GM21515 (cell line): ENCODE data around the gene CD180.

Experiments used
- ATAC-seq: cut with Tn5 transposase; IDR thresholded peaks from one replicate; pipeline ENCODE4 v1.9.1; 2021; ENCODE audit not compliant: unreplicated experiment

The CD180 gene

DNA sequence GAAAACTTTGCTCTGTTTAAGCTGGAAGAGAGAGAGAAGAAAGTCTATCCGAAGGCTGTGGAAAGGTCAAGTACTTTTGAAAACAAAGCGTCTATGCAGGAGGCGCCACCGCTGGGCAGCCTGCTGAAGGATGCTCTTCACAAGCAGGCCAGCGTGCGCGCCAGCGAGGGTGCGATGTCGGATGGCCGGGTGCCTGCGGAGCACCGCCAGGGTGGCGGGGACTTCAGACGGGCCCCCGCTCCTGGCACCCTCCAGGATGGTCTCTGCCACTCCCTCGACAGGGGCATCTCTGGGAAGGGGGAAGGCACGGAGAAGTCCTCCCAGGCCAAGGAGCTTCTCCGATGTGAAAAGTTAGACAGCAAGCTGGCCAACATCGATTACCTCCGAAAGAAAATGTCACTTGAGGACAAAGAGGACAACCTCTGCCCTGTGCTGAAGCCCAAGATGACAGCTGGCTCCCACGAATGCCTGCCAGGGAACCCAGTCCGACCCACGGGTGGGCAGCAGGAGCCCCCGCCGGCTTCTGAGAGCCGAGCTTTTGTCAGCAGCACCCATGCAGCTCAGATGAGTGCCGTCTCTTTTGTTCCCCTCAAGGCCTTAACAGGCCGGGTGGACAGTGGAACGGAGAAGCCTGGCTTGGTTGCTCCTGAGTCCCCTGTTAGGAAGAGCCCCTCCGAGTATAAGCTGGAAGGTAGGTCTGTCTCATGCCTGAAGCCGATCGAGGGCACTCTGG, 32.6 kb downstream of the CD180 start:
- ATAC-seq, result no peak

DNA sequence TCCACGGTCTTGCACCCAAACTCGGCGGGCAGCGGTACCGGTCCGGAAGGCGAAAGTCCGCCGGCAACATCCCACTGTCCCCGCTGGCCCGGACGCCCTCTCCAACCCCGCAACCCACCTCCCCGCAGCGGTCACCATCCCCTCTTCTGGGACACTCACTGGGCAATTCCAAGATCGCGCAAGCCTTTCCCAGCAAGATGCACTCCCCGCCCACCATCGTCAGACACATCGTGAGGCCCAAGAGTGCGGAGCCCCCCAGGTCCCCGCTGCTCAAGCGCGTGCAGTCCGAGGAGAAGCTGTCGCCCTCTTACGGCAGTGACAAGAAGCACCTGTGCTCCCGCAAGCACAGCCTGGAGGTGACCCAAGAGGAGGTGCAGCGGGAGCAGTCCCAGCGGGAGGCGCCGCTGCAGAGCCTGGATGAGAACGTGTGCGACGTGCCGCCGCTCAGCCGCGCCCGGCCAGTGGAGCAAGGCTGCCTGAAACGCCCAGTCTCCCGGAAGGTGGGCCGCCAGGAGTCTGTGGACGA, 33.3 kb downstream of the CD180 start:
- ATAC-seq, result no peak

DNA sequence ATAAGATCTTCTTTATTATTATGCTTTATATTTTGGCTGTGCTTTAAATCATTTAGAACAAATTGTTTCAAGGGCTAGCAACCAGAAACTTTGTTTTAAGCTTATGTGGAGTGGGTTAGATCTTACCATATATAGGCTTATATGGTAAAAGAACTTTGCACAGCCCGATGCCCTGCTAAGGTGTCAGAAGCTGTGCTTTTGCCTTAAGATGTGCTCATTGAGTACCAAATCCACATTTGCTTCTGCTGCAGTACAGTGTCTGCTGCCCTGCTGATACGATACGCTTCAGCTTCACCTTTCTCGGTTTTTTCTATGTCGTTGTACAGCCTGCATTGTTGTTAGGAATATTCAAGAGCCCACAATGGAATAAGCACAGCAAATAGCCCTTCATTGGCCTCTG, 34.8 kb downstream of the CD180 start:
- ATAC-seq, result no peak

DNA sequence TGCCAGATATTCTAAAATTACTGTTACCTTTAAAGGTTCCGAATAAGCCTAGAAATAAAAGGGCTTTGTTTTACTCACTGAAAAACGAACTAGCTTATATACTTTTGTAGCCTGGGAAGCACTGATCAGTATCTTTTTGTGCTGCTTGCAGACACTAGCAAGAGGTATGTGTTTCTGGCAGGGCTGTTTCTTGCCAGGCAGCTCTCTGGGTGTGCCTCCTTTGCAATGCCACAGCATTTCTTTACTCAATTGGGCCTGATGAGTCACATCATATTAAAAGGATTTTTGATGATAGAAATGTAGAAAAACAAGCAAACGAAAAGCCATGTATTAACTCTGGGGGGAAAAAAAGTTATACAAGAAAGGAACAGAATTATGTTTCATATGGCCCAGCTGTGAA, 35.6 kb downstream of the CD180 start:
- ATAC-seq, result no peak

DNA sequence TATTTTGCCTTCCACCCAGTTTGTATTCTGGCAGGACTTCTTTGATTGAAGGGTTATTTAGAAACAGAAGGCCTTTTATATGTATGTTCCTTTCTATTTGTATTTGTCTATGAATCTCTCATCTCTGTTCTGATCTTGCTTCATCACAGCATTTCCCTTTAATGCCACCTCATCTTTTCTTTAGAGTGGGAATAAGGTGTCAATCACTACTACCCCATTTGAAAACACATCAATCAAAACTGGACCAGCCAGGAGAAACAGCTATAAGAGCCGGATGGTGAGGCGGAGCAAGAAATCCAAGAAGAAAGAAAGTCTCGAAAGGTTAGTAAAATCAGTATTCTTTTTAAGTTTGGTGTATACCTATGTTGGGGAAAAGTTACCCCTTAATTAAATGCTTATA, 36.3 kb downstream of the CD180 start:
- ATAC-seq, result no peak

DNA sequence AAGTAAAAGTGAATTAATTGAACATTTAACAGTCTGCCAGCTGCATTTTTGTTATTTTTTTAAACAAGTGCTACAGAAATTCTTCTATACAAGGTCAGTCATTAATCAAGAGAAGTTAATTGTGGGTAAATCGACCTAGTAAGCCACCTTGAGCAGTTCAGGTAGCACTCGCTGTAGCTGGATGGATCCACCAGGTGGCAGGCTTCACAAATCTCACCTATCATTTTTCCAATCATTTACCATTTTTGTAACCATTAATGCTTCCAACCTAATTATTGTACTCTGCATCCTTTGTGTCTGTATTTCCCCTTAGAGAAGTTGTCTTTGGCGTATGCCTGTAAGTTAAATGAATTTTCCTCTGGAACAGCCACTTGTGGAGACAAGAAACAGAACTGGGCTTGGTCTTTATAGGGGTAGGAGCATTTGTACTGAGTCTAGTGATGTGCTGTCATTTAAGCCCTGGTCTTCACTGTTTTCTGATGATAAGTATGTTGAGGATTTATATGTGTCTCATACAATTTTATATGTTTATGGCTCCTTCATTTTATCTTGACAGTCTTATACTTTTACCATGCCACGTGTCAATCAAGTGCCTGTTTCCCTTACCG, 39.5 kb downstream of the CD180 start:
- ATAC-seq, result no peak

DNA sequence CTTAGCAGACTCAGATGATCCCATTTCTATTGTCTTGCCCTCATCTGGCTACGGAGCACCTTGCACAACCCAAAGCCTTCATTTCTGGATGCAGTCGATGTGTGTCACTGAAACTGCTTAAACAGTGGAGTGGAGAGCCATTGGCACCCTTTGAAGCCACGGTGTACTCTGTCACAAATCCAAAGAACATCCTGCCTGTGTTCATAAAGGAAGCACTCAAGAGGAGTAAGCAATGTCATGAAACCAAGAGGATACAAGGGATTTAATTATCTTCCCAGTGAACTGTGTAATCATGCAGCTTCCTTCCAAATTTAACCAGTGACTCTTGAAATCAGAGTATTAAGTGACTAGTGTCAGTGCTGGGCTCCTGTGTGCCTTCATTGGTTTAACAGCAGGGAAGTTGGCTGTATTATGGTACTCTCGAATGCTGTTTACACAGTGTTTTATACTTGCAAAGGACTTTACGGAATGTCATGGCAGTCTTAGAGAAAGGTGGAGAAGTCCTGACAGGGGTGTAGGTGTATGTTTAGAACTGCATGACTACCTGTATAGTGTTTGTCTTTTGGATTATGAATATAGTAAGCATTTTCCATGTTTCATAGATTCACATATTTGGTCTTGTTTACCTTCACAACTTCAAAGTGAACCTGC, 41.9 kb downstream of the CD180 start:
- ATAC-seq, result no peak

DNA sequence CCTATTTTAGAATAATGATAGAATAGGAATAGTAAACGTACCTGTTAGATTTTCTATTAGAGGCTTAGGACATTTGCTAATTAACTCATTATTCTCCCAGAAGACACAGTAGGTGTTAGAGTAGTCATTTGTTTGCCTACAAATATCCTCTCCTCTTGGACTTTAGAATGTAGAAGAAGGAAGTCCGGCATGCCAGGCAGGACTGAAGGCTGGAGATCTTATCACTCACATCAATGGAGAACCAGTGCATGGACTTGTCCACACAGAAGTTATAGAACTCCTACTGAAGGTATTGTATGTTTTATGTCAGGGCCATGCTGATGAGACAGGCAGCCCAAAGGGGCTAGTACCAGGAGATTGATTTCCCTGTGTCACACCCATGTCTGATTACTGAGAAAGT, 43.3 kb downstream of the CD180 start:
- no peak for ATAC-seq

DNA sequence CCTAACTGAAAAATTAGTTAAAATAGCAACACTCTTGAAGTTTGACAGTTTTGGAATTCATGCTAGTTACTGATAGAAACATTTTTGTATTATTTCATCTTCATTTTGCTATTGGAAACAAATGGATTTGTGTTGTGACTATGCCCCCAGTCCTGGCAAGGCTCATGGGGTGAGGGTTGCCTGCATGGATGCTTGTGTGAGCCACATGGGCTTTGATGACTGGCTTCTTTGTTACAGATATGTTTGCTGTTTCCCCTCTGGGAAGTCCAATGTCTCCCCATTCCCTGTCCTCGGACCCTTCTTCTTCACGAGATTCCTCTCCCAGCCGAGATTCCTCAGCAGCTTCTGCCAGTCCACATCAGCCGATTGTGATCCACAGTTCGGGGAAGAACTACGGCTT, 44.2 kb downstream of the CD180 start:
- no peak for ATAC-seq

DNA sequence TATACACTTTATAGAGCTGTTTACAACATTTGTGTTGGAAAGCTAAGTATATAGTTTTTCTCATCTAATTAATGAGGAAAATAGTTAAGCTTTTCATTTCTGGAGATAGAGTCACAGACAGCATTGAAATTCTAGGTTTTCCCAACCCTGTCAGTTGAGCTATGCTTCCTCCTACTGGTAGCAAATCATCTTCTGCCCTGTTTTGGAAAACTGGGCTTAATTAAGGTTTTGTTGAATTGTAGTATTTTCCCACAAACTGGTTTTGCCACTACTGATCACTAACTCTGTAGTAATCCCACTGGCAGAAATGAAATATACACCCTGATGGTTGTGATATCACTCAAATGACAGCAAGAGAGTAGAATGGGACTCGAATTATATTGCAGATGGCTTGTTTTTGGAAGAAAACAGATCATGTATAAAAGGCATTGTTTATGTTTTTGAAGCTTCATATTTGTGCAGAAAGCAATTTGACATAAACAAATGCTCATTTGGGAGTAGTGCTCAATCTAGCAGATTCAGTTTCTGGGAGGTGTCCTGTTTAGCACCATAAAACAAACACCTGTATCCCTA, 46.6 kb downstream of the CD180 start:
- ATAC-seq, result no peak

DNA sequence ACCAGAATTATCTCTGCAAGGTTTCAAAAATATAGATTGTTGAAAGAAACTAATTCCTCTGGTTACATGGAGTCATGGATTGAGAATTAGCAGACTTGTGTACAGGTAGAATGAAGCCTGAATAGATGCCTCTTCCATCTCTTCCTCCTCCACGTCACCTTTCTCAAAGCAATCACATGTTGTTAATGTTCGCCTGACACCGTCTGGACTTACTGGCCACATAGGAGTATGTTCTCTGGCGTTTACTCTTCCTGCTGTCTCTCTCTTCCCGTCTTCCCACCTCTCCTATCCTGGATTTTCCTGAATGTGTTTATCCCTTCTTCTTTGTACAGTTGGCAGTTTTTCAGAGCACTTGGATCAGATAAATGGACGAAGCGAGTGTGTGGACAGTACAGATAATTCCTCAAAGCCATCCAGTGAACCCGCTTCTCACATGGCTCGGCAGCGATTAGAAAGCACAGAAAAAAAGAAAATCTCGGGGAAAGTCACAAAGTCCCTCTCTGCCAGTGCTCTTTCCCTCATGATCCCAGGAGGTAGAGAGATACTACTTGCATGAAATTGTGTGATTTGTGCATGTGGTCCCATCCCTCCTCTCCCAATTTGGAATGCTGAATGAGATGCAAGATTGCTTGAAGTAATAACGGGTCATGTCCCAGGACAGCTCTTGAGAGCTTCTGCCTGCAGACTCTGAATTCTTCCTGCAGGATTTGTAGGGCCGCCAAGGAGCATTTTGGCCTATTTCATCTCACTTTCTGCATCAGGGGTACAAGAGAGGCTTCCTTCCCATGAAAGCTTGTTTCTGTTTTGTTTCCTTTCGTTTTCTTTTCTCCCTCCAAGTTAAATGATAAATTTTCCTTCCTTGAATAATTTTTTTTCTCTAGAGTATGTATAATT, 47.3 kb downstream of the CD180 start:
- no peak for ATAC-seq

DNA sequence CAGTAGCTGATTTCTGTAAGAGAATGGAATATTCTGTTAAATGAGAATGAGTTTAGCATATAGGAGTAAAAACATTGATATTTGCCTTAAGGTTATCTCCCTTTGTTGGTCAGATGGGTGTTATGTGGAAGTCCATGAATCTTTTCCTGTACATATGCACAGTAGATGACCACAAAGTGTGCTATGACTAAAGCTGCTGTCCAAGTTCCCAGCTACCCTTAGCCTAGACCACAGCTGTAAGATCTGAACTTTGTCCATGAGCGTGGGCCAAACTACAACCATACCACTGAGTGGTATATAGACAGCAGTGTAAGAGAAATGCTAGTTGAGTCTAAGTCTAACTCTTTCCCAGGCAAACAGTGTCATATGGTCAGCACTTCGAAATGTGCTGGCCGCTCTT, 48.8 kb downstream of the CD180 start:
- no peak for ATAC-seq

DNA sequence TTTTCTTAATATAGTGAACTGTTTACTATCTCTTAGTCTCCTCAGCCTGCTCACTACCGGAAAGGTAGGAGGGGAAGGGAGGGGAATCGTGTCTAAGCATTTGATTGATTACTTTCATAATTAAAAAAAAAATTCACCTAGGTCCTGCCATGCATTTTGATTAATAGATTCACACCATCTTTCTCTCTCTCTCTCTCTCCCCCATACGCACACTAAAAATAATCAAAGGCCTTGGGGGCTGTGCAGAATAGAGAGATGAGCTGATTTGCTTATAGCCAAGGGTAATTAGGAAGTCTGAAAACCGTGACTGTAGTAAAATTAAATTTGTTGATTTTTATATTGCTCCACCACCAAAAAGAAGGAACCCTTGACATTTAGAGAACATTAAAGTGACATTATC, 49.6 kb downstream of the CD180 start:
- ATAC-seq, result no peak

DNA sequence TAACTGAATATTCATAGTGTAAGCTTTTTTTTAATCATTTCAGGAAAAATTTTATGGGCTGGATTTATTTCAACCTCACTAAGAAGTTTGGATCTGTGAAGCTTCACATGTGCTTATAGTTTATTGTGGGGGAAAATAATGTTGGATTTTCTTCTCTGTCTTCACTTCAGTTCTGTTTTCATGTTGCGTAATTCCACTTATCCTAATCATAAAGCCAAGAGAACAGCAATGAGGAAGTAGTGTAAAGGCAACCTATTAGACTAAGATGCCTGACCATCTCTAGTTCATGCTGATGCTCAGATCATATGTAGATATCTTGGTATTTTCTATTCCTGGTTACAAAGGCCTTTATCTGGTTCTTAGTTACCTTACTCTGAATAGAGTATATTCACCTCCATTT, 50.0 kb downstream of the CD180 start:
- ATAC-seq, result no peak

DNA sequence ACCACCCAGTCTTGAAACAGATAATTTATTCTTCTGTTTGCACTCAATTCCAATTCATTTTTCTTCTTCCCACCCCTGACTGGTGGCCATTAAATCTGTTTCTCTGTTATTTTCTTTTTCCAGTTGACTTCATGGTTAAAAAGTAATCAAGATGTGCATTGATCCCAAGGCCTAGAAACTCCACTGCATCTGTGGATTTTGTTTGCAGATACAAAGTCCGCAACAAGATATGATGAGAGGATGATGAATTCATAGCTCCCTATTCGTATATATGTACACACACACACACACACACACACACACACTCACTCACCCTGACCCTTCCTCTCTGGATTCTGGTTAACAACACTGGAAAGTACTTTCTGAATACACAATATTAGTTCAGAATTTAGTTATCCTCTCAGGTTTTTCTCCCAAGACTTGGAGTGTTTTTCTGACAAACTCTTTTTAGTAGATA, 52.4 kb downstream of the CD180 start:
- no peak for ATAC-seq

DNA sequence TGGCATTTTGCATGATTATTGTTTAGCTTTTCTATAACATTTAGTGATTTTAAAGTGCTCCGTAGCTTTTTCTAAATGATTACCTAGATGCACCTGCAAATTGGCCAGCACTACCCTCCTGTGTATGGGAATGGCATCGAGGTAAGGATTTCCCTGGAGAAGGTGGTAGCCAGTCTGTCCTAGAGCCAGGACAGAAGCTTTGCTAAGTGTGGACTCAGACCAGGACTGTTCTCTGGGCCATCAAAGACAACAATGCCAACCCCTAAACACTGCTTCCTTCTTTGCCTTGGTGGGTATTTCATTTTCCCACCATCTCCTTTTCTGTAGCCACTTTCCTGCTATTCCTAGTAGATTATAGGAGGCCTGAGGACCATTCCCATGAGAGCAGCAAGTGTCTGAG, 53.0 kb downstream of the CD180 start:
- no peak for ATAC-seq

DNA sequence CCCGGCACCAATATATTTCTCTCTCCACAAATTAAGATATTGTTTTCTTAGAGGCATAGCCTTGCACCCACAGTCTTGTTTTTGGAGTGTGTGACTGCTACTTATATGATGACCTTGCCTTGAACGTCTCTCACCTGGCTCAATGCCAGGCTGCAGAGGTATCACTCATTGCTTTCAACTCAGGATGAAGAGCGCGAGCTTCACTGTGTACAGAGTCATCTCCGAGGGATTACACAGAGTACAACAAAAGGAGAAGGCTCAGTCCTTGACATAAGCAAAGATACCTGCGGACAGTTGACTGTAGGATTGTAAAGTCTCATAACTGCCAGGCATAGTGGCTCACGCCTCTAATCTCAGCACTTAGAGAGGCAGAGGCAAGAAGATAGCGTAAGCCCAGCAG, 53.8 kb downstream of the CD180 start:
- ATAC-seq, result no peak

DNA sequence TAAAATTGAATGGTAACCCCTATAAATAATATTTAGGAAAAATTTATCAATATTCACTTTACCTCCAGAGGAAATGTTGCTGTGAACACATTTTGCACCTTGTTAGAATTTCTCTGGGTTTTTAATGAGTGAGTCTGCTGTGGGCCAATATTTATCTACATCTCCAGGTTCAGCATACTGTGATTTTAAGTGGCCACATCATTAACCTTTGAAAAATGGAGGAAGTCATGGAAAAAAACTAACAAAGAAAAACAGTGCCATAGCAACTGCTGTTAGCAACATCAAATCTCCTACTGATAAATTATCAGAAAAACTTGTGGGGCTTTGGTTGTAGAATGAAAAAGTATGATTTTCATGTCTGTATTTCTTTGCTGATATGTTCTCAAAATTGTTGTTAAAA, 55.0 kb downstream of the CD180 start:
- ATAC-seq, result no peak

DNA sequence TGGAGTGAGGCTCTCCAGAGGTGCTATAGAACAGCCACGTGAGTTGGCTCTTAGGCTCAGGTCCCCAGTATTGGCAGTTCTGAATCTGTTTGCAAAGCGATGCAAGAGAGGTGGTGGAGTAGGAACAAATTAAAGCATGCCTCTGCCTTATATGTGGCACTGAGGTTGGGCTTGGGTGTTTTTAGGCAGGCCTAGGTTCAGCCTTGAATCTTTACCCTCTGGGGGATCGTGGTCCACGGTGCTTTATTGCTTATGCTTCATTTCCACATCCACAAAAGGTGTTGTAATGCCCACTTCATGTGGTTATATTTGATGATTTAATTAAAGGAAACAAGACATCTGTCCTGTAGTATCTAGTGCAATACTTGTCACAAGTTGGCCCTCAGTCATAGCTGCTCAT, 56.2 kb downstream of the CD180 start:
- no peak for ATAC-seq

DNA sequence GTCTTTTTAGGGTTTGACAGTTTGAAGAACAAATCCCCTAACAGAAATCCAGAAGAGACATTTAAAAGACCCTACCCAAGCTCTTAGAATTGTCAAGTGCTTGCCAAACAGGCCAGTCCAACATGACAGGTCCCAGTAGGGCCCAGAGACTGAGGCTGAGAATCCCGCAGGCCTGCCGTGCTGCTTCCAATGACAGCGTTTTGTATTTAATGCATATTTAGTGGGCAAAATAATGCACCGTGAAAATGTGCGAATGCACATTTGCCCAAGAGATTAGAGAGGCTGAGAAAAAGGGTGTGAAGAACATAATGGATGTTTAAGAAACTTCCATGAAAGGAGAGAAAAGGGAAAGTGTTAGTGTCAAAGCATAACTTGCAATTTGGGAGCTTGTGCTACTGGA, 57.6 kb downstream of the CD180 start:
- ATAC-seq, result no peak
